ENCODE data around the gene TBX2. TPM values are rescaled to one million over a fixed set of nuclear protein-coding genes. Genes with fewer than 3 reads are reported as not detected.
A peak's percentile ranks its signal among the peaks of the same experiment; 100 is the strongest.

Gene TBX2
- total RNA-seq, 1 donor from 2014 or later: not detected

DNA sequence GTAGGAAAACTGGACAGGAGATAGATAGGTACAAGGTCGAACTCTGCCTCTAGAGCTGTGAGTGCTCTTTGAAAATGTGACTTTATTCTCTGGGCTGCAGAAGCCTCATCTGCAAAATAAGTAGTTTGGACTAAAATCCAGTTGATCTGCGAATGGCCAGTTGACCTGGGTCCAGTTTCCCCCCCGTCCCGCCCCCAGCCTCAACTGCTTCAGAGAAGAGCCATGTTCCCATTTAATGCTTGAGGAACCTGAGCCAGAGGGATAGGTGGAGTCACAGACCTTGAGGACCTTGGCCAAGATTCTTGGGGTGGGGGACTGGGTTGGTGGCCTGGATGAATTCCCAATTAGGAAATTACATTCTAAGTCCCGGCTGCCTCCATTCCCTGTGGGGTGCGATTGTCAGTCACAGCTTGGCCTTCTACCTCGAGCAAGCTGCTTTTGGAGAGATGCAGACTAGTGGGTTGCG is 14.1 kb downstream of the TBX2 start:
- DNase-seq (ENCODE audit: low spot score): no peak
- peak overlapping the region; percentile 80 for H3K4me2 ChIP-seq
- H3K27ac ChIP-seq: no peak overlapping the region
- H3K4me1 Mint-ChIP-seq: peaks cover 14% of the 10 kb centered on the region
- H3K9ac ChIP-seq: no peak overlapping the region
- no peaks in the 10 kb centered on the region for H3K9me3 Mint-ChIP-seq
- H3K27ac Mint-ChIP-seq: no peak overlapping the region
- no peak overlapping the region for H3K4me3 ChIP-seq
- peaks cover 34% of the 10 kb centered on the region for H3K27me3 Mint-ChIP-seq (ENCODE audit: insufficient read depth, low read depth)
- peaks cover 23% of the 10 kb centered on the region for H4K20me1 ChIP-seq (ENCODE audit: low read depth)
- H3K36me3 ChIP-seq: no peaks in the 10 kb centered on the region
- TF ChIP-seq, protein P1, sequence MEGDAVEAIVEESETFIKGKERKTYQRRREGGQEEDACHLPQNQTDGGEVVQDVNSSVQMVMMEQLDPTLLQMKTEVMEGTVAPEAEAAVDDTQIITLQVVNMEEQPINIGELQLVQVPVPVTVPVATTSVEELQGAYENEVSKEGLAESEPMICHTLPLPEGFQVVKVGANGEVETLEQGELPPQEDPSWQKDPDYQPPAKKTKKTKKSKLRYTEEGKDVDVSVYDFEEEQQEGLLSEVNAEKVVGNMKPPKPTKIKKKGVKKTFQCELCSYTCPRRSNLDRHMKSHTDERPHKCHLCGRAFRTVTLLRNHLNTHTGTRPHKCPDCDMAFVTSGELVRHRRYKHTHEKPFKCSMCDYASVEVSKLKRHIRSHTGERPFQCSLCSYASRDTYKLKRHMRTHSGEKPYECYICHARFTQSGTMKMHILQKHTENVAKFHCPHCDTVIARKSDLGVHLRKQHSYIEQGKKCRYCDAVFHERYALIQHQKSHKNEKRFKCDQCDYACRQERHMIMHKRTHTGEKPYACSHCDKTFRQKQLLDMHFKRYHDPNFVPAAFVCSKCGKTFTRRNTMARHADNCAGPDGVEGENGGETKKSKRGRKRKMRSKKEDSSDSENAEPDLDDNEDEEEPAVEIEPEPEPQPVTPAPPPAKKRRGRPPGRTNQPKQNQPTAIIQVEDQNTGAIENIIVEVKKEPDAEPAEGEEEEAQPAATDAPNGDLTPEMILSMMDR (IDR thresholded peaks at IDR 0.05): no peak
- no peak for TF ChIP-seq EZH2 (IDR thresholded peaks at IDR 0.05)
- no peak for TF ChIP-seq EZH2phosphoT487 (IDR thresholded peaks at IDR 0.05)
- no peaks in the 10 kb centered on the region for H3K36me3 Mint-ChIP-seq
- H3K9me3 ChIP-seq (ENCODE audit: low read depth): no peaks in the 10 kb centered on the region
- no peak overlapping the region for H2AFZ ChIP-seq (replicated peaks)
- peaks cover 93% of the 10 kb centered on the region for H3K27me3 ChIP-seq
- H3F3A ChIP-seq (ENCODE audit: low read depth): peaks cover 31% of the 10 kb centered on the region
- no peaks in the 10 kb centered on the region for H3K79me2 ChIP-seq (ENCODE audit: low read depth)
- H3K4me3 Mint-ChIP-seq: peak overlapping the region; percentile 80
- peaks cover 9% of the 10 kb centered on the region for H3K4me1 ChIP-seq

DNA sequence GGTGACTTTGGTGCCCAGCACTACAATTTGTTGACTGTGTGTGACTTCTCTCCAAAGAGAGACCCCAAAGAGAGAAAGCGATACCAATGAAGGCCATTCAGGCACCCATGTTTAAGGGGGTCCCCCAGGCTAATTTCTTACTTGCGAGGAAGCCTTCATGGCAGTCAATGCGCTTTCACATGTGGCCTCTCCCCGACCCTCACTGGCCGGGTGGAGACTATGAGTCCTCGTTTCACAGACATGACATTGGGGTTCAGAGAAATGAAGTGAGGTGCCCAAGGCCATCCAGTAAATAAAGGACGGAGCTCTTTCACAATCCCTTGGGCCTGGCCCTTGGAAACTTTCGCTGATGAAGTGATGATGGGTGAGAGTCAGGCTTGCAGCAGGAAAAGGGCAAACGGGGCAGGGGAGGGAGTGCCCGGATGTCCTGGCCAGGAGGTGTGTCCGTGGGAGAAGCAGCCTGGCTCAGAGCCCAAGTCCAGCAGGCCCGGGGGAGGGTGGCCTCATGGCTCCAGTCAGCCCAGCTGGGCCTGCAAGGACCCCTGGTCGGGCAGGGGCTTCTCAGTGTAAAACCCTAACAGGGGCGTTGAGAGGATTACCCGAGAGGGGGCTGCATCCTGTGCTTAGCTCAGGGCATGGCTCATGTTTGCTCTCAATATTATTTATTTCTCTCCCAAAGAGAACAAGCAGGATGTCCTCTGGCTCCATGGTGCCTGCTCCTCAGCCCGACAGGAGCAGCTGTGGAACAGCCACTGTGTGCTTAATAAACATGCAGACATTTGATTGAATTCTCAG is 14.7 kb downstream of the TBX2 start:
- Histone ChIP-seq H3K9ac (no peak overlapping the region), H3K27ac (no peak overlapping the region), H3K4me2 (no peak overlapping the region), H3F3A (ENCODE audit: low read depth) (peaks cover 31% of the 10 kb centered on the region), H2AFZ (replicated peaks) (no peak overlapping the region), H3K27me3 (peaks cover 87% of the 10 kb centered on the region), H3K36me3 (no peaks in the 10 kb centered on the region), H3K4me1 (peaks cover 9% of the 10 kb centered on the region), H3K9me3 (ENCODE audit: low read depth) (no peaks in the 10 kb centered on the region), H3K4me3 (no peak overlapping the region), H3K79me2 (ENCODE audit: low read depth) (no peaks in the 10 kb centered on the region), H4K20me1 (ENCODE audit: low read depth) (peaks cover 18% of the 10 kb centered on the region)
- TF ChIP-seq, protein P1 (IDR thresholded peaks at IDR 0.05): no peak
- TF ChIP-seq EZH2 (IDR thresholded peaks at IDR 0.05) (no peak), EZH2phosphoT487 (IDR thresholded peaks at IDR 0.05) (no peak)
- DNase-seq (ENCODE audit: low spot score): no peak
- Mint-ChIP-seq H3K27ac (no peak overlapping the region), H3K27me3 (ENCODE audit: insufficient read depth, low read depth) (peaks cover 28% of the 10 kb centered on the region), H3K9me3 (no peaks in the 10 kb centered on the region), H3K4me3 (no peak overlapping the region), H3K36me3 (no peaks in the 10 kb centered on the region), H3K4me1 (peaks cover 12% of the 10 kb centered on the region)

DNA sequence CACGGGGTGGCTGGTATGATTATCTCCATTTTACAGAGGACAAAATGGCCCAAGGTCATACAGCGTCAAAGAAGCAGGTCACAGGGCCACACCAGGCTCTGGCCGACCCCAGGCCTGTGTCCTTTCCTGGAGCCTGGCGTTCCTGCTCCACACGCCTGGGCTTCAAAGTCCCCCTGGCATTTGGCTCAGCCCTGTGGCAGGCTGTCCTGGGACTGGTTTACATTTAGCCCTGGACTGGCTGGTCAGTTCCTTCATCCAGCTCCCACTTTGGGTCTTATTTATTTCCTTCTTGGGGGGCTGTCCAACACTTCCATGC is 15.3 kb downstream of the TBX2 start:
- Histone ChIP-seq H3K36me3 (no peaks in the 10 kb centered on the region), H2AFZ (replicated peaks) (no peak overlapping the region), H3K79me2 (ENCODE audit: low read depth) (no peaks in the 10 kb centered on the region), H3K4me3 (no peak overlapping the region), H3K4me1 (peaks cover 9% of the 10 kb centered on the region), H3K27me3 (peaks cover 81% of the 10 kb centered on the region), H3K27ac (no peak overlapping the region), H3K4me2 (no peak overlapping the region), H3F3A (ENCODE audit: low read depth) (peaks cover 28% of the 10 kb centered on the region), H4K20me1 (ENCODE audit: low read depth) (peaks cover 15% of the 10 kb centered on the region), H3K9ac (no peak overlapping the region), H3K9me3 (ENCODE audit: low read depth) (no peaks in the 10 kb centered on the region)
- Mint-ChIP-seq H3K36me3 (no peaks in the 10 kb centered on the region), H3K27me3 (ENCODE audit: insufficient read depth, low read depth) (peaks cover 26% of the 10 kb centered on the region), H3K4me1 (peaks cover 12% of the 10 kb centered on the region), H3K9me3 (no peaks in the 10 kb centered on the region), H3K27ac (no peak overlapping the region), H3K4me3 (no peak overlapping the region)
- no peak for DNase-seq (ENCODE audit: low spot score)
- TF ChIP-seq EZH2phosphoT487 (IDR thresholded peaks at IDR 0.05) (no peak), EZH2 (IDR thresholded peaks at IDR 0.05) (no peak)
- TF ChIP-seq, protein P1 (IDR thresholded peaks at IDR 0.05): no peak
